ENCODE measurements around the gene TRAPPC4.
"Not testable (repeated sequence)": the region's sequence is repeated elsewhere in the genome, so short reads cannot be mapped to it uniquely, and the experiment has no call there.

Gene TRAPPC4

DNA sequence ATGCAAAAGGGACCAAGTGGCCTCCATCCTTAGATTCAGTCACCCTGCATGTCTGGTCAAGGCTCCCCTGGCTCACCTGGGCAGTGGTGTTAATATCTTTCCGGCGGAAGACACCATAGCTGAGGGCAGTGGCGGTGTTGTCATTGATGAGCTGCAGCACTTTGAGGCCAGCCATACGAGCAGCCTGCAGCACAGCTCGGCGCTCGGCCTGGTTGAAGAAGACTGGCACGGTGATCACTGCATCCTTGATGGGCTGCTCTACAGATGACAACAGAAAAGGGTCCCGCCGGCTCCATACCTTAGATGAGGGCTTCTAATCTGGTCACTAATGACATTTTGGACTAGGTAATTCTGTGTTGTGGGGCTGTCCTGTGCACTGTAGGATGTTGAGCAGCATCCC lies 35.9 kb downstream of the TRAPPC4 start:
- H3K4me3 ChIP-seq (ENCODE audit: low read depth, low read length) = no peak overlapping the region
- H3K27me3 ChIP-seq (ENCODE audit: control insufficient read depth, insufficient read depth, low read length) = no peaks in the 10 kb centered on the region
- H3K9ac ChIP-seq (ENCODE audit: low read length) = no peak overlapping the region
- H3K27ac ChIP-seq (ENCODE audit: low read depth, low read length) = no peak overlapping the region
- peaks cover 64% of the 10 kb centered on the region for H3K36me3 ChIP-seq (ENCODE audit: control insufficient read depth, insufficient read depth, low read length)
- no peaks in the 10 kb centered on the region for H3K9me3 ChIP-seq (ENCODE audit: control insufficient read depth, insufficient read depth, low read depth, low read length)
- H3K4me1 ChIP-seq (ENCODE audit: control insufficient read depth, insufficient read depth, low read length) = peaks cover 6% of the 10 kb centered on the region

DNA sequence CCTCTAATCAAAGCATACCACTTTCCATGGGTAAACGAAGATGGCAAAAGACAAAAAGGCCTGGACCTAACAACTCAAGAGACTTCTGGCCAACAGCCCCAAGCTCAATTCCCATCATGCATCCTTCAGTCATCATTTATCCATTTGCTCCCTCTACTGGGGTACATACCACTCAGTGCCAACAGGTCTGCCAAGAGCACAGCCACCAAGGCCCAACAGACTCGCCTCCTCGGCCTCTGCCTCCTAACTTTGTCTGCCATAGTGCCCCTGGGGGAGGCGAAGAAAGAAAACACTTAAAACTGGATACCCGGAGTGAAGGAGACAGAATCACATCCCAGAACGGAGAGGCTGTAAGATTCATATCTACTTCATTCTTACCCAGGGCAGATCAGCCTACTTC lies 37.3 kb downstream of the TRAPPC4 start:
- Histone ChIP-seq H3K4me1 (ENCODE audit: control insufficient read depth, insufficient read depth, low read length) (peaks cover 6% of the 10 kb centered on the region), H3K27ac (ENCODE audit: low read depth, low read length) (0 out of 2 replicates have a peak overlapping the region, but pooled peaks have one; percentile 93), H3K36me3 (ENCODE audit: control insufficient read depth, insufficient read depth, low read length) (peaks cover 49% of the 10 kb centered on the region)

DNA sequence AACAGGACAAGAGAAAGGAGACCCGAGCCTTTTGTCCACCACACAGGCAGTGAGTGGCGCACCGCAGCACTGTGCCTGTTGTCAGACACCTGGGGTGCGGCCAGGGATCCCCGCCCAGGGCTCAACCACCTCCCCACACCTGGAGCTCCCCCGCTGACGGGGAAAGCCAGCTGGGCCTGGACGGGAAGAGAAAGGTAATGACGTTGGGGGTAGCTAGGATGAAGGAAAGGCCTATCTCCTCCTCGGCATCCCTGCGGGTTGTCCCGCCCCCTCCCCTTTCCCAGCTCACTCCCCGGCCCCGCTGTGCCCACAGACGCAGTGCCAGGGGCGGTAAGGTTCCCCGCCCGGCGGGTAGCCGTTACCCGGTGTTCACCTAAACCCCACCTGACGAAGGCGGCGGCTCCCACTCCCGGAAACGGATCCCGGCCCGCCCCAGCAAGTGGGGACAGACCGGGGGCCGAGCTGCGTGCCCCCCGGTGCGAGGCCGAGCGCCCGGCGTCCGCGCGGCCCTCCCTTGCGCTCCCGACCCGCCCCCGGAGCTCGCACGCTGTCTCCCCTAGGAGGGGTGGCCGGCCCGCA lies 37.9 kb downstream of the TRAPPC4 start:
- no peaks in the 10 kb centered on the region for H3K27me3 ChIP-seq (ENCODE audit: control insufficient read depth, insufficient read depth, low read length)
- H3K9me3 ChIP-seq (ENCODE audit: control insufficient read depth, insufficient read depth, low read depth, low read length) = no peaks in the 10 kb centered on the region
- peak overlapping the region; percentile 92 for H3K9ac ChIP-seq (ENCODE audit: low read length)
- peaks cover 6% of the 10 kb centered on the region for H3K4me1 ChIP-seq (ENCODE audit: control insufficient read depth, insufficient read depth, low read length)
- H3K36me3 ChIP-seq (ENCODE audit: control insufficient read depth, insufficient read depth, low read length) = peaks cover 43% of the 10 kb centered on the region
- H3K4me3 ChIP-seq (ENCODE audit: low read depth, low read length) = peak overlapping the region; percentile 78
- peak overlapping the region; percentile 93 for H3K27ac ChIP-seq (ENCODE audit: low read depth, low read length)

More for the DNA sequence above, 37.3 kb downstream of the TRAPPC4 start:
- H3K27me3 ChIP-seq (ENCODE audit: control insufficient read depth, insufficient read depth, low read length) = no peaks in the 10 kb centered on the region
- H3K4me3 ChIP-seq (ENCODE audit: low read depth, low read length) = peak overlapping the region; percentile 78
- H3K9ac ChIP-seq (ENCODE audit: low read length) = peak overlapping the region; percentile 92
- no peaks in the 10 kb centered on the region for H3K9me3 ChIP-seq (ENCODE audit: control insufficient read depth, insufficient read depth, low read depth, low read length)

- H3K4me1 ChIP-seq (ENCODE audit: control insufficient read depth, insufficient read depth, low read length) = peaks cover 6% of the 10 kb centered on the region
These were observed 38.6 kb downstream of the TRAPPC4 start, which contains the start of gene HYOU1 for GRCh38 chr11:119057000-119057769. Gene HYOU1 (minus strand): TSS chr11:119057205. CDS start chr11:119056160, 1,045 bp downstream.

GRCh38 chr11:119059128-119059527 lies 40.6 kb downstream of the TRAPPC4 start:
- not testable (repeated sequence) for H3K27me3 ChIP-seq (ENCODE audit: control insufficient read depth, insufficient read depth, low read length); H3K9ac ChIP-seq (ENCODE audit: low read length); H3K4me3 ChIP-seq (ENCODE audit: low read depth, low read length); H3K27ac ChIP-seq (ENCODE audit: low read depth, low read length); H3K4me1 ChIP-seq (ENCODE audit: control insufficient read depth, insufficient read depth, low read length); H3K9me3 ChIP-seq (ENCODE audit: control insufficient read depth, insufficient read depth, low read depth, low read length)
- peaks cover 17% of the 10 kb centered on the region for H3K36me3 ChIP-seq (ENCODE audit: control insufficient read depth, insufficient read depth, low read length)

More at GRCh38 chr11:119057000-119057769, 38.6 kb downstream of the TRAPPC4 start, which contains the start of gene HYOU1:
- no peaks in the 10 kb centered on the region for H3K27me3 ChIP-seq (ENCODE audit: control insufficient read depth, insufficient read depth, low read length)
- H3K27ac ChIP-seq (ENCODE audit: low read depth, low read length) = peak within 1 kb of the TSS; percentile 93
- H3K9ac ChIP-seq (ENCODE audit: low read length) = peak within 1 kb of the TSS; percentile 92
- peaks cover 36% of the 10 kb centered on the region for H3K36me3 ChIP-seq (ENCODE audit: control insufficient read depth, insufficient read depth, low read length)
- H3K9me3 ChIP-seq (ENCODE audit: control insufficient read depth, insufficient read depth, low read depth, low read length) = no peaks in the 10 kb centered on the region
- H3K4me3 ChIP-seq (ENCODE audit: low read depth, low read length) = peak within 1 kb of the TSS; percentile 96

DNA sequence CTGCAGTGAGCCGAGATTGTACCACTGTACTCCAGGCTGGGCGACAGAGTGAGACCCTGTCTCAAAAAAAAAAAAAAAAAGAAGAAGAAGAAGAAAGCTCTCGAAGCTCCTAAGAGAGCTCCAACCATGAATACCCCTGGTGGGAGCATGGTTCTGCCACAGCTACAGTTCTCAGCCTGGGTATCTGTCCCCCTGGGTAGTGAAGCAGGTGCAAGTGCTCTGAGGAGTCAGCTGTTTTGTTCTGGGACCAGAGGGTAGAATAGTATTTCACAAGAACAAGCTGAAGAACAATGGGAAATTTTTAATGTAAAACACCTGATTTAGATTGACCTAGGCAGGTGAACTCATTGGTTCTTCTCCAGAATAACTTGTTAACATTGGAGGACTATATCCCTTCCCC lies 42.7 kb downstream of the TRAPPC4 start:
- Histone ChIP-seq H3K9ac (ENCODE audit: low read length) (no peak overlapping the region), H3K4me1 (ENCODE audit: control insufficient read depth, insufficient read depth, low read length) (no peaks in the 10 kb centered on the region), H3K4me3 (ENCODE audit: low read depth, low read length) (no peak overlapping the region), H3K36me3 (ENCODE audit: control insufficient read depth, insufficient read depth, low read length) (no peaks in the 10 kb centered on the region), H3K27ac (ENCODE audit: low read depth, low read length) (no peak overlapping the region), H3K27me3 (ENCODE audit: control insufficient read depth, insufficient read depth, low read length) (no peaks in the 10 kb centered on the region), H3K9me3 (ENCODE audit: control insufficient read depth, insufficient read depth, low read depth, low read length) (no peaks in the 10 kb centered on the region)

DNA sequence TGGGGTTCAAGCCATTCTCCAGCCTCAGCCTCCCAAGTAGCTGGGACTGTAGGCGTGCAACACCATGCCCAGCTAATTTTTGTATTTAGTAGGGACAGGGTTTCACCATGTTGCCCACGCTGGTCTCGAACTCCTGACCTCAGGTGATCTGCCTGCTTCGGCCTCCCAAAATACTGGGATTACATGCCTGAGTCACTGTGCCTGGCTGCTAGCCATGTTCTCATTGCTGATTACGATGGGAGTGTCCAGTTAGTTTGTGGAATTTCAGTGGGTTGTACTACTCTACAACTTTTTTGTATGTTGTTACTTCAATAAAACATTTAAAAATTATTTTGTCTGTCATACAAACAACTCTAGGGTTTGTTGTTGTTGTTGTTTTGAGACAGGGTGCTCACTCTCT lies 44.2 kb downstream of the TRAPPC4 start:
- H3K27ac ChIP-seq (ENCODE audit: low read depth, low read length) = no peak overlapping the region
- H3K4me1 ChIP-seq (ENCODE audit: control insufficient read depth, insufficient read depth, low read length) = no peaks in the 10 kb centered on the region
- H3K9ac ChIP-seq (ENCODE audit: low read length) = no peak overlapping the region
- no peaks in the 10 kb centered on the region for H3K36me3 ChIP-seq (ENCODE audit: control insufficient read depth, insufficient read depth, low read length)
- H3K27me3 ChIP-seq (ENCODE audit: control insufficient read depth, insufficient read depth, low read length) = no peaks in the 10 kb centered on the region
- H3K4me3 ChIP-seq (ENCODE audit: low read depth, low read length) = no peak overlapping the region
- no peaks in the 10 kb centered on the region for H3K9me3 ChIP-seq (ENCODE audit: control insufficient read depth, insufficient read depth, low read depth, low read length)

GRCh38 chr11:119065369-119065768 lies 46.8 kb downstream of the TRAPPC4 start:
- Histone ChIP-seq H3K27ac (ENCODE audit: low read depth, low read length) (no peak overlapping the region), H3K36me3 (ENCODE audit: control insufficient read depth, insufficient read depth, low read length) (peaks cover 11% of the 10 kb centered on the region), H3K9me3 (ENCODE audit: control insufficient read depth, insufficient read depth, low read depth, low read length) (no peaks in the 10 kb centered on the region), H3K9ac (ENCODE audit: low read length) (no peak overlapping the region), H3K4me3 (ENCODE audit: low read depth, low read length) (no peak overlapping the region), H3K27me3 (ENCODE audit: control insufficient read depth, insufficient read depth, low read length) (no peaks in the 10 kb centered on the region), H3K4me1 (ENCODE audit: control insufficient read depth, insufficient read depth, low read length) (no peaks in the 10 kb centered on the region)

GRCh38 chr11:119067371-119068222 lies 49.0 kb downstream of the TRAPPC4 start, which contains the start of gene VPS11:
Gene VPS11 (plus strand): TSS chr11:119067818. CDS start chr11:119067824, 6 bp downstream.
- H3K27ac ChIP-seq (ENCODE audit: low read depth, low read length) = no peak within 1 kb of the TSS
- peak within 1 kb of the TSS; percentile 83 for H3K9ac ChIP-seq (ENCODE audit: low read length)
- H3K9me3 ChIP-seq (ENCODE audit: control insufficient read depth, insufficient read depth, low read depth, low read length) = no peaks in the 10 kb centered on the region
- H3K27me3 ChIP-seq (ENCODE audit: control insufficient read depth, insufficient read depth, low read length) = no peaks in the 10 kb centered on the region
- peaks cover 28% of the 10 kb centered on the region for H3K36me3 ChIP-seq (ENCODE audit: control insufficient read depth, insufficient read depth, low read length)
- no peaks in the 10 kb centered on the region for H3K4me1 ChIP-seq (ENCODE audit: control insufficient read depth, insufficient read depth, low read length)
- peak within 1 kb of the TSS; percentile 87 for H3K4me3 ChIP-seq (ENCODE audit: low read depth, low read length)

Data from HUES6 (cell line).